ENCODE results near the gene AKAP9.
"Not testable (repeated sequence)": the region's sequence is repeated elsewhere in the genome, so short reads cannot be mapped to it uniquely, and the experiment has no call there.

The AKAP9 gene

DNA sequence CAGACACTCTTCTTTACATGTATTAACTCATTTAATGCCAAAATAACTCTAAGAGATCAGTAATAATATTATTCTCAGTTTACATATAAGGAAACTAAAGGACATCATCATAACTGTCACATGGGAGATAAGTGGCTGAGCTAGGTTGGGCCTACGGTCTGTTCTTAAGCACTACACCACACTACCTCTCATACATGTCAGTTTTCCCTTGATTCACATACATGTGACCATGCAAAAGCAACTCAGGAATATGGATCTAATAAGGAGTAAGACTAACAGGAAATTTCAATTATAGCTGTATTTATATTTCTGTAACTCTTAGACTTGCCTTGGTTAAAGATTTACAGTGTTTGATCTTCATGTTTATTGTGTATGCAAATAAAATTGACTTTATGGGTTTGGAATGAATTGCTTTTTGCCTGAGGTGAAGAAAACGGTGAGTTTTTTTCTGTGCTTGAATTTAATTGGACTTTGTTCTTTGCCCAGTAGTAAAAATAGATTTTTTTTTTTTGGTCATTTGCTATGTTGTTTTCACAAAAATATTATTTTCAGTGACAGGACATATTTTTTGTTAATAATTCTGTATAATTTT, 123.9 kb downstream of the AKAP9 start:
- no peak for DNase-seq (ENCODE audit: low read depth)

GRCh38 chr7:92071032-92071431, 130.4 kb downstream of the AKAP9 start:
- no peak for DNase-seq (ENCODE audit: low read depth)

- DNase-seq (ENCODE audit: low read depth) = no peak
These were observed 131.5 kb downstream of the AKAP9 start for GRCh38 chr7:92072121-92072520.

- no peak for DNase-seq (ENCODE audit: low read depth)
These were observed 132.0 kb downstream of the AKAP9 start for GRCh38 chr7:92072708-92073107.

DNA sequence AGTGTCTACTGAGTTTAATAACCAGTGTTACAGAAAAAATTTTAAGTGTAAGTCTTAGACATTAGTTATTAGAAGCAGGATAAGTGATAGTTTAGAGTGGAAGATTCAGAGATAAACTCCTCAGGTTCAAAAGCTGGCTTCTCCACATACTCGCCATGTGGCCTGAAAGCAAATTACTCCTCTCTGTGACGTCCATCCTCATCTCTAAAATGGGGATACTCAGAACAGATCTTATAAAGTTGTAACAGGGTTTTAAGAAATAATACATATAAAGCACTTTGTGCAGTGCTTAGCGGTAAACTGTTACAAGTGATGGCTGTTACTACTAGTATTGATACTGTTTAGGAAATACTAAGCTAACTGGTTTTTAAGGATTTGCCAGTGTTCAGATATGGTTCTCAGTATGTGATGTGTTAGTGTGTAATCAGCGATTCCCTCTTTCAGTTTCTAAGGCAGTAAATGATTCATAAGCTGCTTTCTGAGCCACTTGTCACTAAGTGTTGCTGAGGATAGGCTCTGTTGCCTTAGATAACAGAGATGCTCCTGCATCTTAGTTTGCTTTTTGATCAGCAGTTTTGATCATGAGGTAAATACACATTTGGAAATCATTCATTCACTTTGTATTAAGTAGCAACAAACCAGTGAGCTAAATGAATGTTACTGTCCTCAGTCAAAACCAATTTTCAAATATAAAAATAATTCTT, 134.9 kb downstream of the AKAP9 start:
- DNase-seq (ENCODE audit: low read depth) = no peak

GRCh38 chr7:92076509-92076908, 135.8 kb downstream of the AKAP9 start:
- DNase-seq (ENCODE audit: low read depth) = no peak

GRCh38 chr7:92083922-92084321, 143.3 kb downstream of the AKAP9 start:
- not testable (repeated sequence) for DNase-seq (ENCODE audit: low read depth)

GRCh38 chr7:92088266-92088665, 147.6 kb downstream of the AKAP9 start:
- DNase-seq (ENCODE audit: low read depth) = no peak

DNA sequence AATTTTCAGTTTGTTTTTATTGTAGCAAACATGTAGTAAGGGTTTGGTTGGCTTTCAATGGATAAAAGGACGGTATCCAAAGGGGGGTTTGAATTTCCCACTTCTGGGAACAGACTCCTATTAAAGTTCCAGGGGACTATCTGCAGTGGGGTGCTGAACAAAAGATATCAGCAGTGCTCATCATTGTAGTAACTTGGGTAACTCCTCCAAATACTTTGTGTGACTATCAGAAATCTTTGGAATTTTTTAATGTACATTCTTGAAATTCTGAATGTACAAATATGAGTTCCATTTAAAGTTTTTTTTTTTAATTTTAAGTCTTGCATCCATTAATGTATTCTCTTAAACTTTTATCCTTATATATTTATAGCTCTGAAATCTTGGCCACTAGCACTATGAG, 151.5 kb downstream of the AKAP9 start:
- no peak for DNase-seq (ENCODE audit: low read depth)

DNA sequence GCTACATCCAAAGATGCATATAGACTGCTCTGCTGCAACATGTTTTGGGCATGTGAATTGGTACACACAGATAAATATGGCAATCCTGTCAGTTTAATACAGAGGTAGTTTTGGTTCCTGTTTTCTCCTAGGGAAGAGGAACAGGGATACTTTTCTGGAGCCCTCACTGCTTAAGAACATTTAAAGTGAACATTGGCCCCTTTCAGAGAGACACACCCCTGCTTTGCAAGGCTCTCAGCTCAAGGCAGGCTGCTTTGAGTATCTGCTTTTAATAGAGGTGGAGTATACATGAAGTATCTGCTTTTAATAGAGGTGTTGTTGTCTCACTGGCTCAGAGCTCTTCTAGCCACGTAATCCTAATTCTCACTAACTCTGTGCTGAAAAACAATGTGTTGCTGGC, 154.7 kb downstream of the AKAP9 start:
- no peak for DNase-seq (ENCODE audit: low read depth)

DNA sequence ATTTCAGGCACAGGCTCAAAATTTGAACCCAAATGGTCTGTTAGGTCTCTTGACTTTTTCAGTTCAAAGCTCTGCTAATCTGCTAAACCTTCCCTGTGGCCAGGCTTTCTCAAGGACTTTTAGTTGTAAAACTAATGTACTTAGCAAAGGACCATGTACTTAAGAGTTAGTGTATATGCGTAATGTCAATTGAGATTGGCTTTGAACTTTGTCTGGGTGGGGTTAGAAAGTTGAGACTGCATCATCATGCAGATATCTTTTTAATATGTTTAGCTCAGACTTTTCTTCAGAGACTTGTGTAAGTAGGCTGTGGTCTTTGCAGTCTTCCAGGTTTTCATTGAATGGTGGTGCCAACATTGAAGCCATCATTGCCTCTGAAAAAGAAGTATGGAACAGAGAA, 159.9 kb downstream of the AKAP9 start:
- DNase-seq (ENCODE audit: low read depth) = no peak

GRCh38 chr7:92102862-92103261, 162.2 kb downstream of the AKAP9 start:
- DNase-seq (ENCODE audit: low read depth) = not testable (repeated sequence)

DNA sequence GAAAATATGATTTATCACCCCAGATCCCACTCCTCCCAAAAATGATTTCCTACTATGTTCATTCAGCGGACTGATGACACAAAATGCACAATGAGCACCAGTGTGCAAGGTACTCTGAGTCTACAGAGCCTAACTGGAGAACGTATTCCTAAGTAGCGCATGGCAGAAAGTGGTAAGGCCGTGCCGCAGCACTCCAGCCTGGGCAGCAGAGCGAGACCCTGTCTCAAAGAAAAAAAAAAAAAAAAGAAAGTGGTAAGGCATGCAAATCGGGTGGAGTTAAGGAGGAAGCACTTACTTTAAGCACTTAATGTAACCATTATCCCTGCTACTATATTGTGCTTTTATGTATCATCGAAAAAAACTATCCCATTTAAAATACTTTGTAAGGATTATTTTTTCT, 168.2 kb downstream of the AKAP9 start:
- DNase-seq (ENCODE audit: low read depth) = no peak

DNA sequence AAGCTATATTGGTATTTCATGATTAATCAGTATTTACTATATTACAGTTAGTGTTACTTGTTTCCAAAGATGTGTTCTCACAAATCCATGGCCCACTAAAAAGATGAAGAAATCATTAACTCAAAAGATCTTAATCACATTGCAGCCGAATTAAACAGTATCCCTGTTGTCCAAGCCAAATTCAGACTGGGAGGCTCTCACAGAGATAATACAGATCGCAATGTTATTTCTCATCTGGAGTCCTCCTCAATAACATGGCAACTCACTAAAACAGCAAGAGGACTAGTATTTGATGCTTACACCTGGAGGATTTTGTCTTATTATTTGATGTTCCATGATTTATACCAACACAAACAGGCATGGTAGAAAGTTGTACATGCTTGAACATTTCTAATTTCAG, 170.2 kb downstream of the AKAP9 start:
- no peak for DNase-seq (ENCODE audit: low read depth)

DNA sequence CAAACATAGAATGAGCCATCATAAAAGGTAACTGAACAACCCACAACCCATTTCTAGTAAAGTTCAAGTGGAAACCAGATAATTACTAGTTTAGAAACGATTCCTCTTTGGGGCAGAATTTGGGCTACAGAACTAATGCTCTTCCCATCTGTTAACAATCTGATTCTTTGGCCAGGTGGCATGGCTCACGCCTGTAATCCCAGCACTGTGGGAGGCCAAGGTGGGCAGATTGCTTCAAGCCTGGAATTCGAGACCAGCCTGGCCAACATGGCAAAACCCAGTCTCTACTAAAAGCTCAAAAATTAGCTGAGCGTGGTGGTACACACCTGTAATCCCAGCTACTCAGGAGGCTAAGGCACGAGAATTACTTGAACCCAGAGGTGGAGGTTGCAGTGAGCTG, 175.2 kb downstream of the AKAP9 start:
- DNase-seq (ENCODE audit: low read depth) = no peak

DNA sequence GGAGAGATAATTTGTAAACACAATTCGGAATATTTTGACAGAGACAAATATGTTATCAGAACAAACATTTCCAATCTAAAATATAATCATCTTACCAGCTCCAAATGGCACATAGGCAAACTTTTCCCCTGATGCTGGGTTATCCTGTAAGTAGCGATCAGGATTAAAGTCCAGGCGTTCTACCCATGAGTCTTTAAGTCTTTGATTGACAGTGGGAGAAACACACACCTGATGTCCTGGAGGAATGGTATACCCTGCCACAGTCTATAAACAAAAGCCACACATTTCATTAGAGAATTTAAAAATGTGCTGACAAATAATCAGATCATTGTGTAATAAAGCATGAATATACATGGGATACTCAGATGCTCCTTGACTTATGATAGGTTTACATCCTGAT, 176.3 kb downstream of the AKAP9 start:
- no peak for DNase-seq (ENCODE audit: low read depth)

- DNase-seq (ENCODE audit: low read depth) = no peak
These were observed 178.6 kb downstream of the AKAP9 start for GRCh38 chr7:92119213-92119759.

GRCh38 chr7:92121681-92122080, 181.0 kb downstream of the AKAP9 start:
- no peak for DNase-seq (ENCODE audit: low read depth)

DNA sequence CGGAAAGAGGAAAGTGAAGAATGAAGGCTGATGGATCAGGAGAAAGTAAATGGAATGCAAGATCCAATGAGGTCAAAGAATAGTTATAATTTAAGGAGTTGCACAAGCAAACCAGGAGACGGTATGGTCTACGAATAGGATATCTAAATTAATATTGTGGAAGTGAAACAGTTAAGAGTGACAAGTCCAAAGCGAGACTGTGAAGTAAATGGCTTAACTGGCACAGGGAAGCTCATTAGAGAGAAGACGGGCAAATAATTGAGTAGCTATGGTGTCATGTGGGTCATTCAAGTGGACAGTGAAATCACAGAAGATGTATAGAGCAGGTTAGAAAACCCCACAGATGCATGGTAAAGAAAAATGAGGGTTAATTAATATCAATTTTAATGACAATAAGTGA, 190.4 kb downstream of the AKAP9 start:
- DNase-seq (ENCODE audit: low read depth) = no peak

DNA sequence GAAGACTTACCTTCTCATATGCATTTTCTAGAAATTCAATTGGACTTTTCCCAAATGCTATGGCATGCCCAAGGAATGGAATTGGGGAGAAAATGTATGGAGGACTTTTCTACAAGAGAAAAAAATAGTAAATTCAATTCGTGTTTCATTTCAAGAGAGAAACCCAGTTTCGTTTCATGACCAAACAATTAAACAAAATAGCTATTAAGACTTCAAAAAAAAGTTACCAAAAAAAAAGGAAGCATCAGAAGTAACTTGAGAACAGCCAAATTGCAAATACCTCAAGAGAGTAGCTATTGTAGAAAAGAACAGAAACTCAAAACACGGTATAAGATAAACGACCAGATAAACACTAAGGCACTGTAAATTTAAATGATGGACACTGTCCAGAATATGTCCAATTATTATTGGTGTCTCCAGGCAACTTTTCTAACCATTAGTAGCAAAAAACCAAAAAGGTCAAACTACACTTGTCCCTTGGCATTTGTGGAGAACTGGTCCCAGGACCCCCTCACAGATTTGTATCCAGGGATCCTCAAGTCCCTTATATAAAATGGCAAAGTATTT, 191.2 kb downstream of the AKAP9 start:
- DNase-seq (ENCODE audit: low read depth) = no peak

- DNase-seq (ENCODE audit: low read depth) = no peak
These were observed 192.6 kb downstream of the AKAP9 start for GRCh38 chr7:92133133-92133736.

DNA sequence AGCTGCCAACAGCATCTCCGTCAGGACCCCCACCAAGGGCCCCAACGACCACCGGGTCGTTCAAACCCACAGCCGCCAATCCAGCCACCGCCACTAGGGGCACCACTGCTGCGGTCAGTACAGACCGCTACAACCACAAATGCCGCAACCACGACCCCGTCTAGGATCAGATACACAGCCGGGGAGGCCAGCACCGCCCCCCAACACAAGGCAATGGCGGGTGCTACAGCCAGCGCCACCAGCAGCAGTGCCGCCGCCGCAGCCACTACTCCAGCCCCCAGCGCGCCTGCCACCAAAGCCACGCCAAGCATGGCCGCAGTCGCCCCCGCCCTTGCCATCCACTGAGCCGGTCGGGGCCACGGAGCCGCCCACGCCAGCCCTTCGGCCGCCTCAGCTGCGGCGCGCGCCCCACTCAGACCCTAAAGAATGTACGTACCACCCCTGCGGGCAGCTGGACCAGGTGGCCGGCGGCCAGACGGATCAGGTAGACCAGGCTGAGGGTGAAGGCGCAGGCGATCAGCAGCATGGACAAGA, 193.1 kb downstream of the AKAP9 start:
- DNase-seq (ENCODE audit: low read depth) = peak; percentile 35

All from T follicular helper cell (primary cell).